ENCODE data around the gene CORO2B.
"Not testable (repeated sequence)": the region's sequence is repeated elsewhere in the genome, so short reads cannot be mapped to it uniquely, and the experiment has no call there.

CORO2B gene

DNA sequence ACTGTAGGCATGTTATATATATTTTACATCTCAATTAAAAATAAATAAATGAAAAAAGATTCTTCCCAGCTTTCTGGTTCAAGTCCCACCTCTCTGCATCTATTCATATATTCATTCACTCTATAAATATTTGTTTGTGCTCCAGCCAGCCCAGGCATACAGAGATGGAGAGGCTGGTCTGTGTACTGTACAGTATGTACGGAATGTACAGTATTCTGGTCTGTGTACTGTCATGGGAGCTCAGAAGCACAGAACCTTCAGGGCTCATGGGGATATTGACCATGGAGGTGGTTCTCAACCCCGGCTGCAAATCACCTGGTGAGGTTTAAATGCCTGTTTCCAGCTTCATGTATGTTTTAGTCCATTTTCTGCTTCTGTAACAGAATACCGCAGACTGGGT, 13.8 kb downstream of the CORO2B start:
- DNase-seq = no peak

DNA sequence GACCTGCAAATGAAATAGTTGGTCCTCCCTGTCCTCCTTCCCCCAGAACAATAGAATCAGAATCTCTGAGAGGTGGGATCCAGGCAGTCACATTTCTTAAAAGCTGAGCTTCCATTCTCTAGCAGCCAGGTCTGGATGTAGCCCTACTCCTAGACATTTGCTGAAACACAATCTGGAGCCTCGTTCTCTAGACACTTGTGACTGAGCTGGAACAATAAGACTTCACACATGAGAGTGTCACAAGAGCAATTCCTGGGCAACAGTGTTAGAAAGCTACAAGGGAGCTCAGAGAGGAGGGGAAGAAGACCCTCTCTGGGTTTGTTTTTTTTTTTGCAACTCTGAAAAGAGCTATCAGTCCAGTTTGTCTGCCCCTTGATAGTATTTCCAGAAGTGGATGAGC, 14.5 kb downstream of the CORO2B start:
- no peak for DNase-seq

DNA sequence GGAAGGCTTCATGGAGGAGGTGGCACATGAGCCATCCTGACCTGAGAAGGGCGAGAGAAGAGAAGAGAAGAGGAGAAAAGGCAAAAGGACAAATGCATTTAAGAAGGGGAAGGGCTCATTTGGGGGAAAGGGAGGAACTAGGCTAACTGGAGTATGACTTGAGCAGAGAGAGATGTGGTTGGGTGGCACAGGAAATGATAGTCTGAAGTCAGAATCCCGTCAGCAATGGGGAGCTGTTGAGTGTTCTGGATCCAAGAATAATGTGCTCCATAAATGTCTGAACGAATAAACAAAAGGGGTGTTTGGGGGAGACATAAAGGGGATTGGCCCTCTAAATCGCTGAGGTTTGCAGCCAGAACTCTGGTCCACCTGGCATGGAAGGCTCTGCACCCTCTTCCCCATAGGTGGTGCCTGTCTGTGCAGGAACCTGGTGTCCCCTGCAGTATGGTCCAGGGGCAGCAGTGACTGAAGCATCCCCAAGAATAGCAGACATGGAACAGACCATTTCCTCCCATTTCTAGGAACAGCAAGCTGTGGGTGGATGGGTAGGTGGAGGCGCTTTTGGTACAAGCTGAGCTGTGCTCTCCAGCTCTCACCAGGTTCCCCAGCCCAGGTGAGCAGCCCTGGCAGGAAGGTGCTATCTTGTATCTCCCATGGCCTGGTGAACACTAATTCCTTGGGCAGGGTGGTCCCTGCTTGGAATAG, 15.2 kb downstream of the CORO2B start:
- DNase-seq = no peak

DNA sequence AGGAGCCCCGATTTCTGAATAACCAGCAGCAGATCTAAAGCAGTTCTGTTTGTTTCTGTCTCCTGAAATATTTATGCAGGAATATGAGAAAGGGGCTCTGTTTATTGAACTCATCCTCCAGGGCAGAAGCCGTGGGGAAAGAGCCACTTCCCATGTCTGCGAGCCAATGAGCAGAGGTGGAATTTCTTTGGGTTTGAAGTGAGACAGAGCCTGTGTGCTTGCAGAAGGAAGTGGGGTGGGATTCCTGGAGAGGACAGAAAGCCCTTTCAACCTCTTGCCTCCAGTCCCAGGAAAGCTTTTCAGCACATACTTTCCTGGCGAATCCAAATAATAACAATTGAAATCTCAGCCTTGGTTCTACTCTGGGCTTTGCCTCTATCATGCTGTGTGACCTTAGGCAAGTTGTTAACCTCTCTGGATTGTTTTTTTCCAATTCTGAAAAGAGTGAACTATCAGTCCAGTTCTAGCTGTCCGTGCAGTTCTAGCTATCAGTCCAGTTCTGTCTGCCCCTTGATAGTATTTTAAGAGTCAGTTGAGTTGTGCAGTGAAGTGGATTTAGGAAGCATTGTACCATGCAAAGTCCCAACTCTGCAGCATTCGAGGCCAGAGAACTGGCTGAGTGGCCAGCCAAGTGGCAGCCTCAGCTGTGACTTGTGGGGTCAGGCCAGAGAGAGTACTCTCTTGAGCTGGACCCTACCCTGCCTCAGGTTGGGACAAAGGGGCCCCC, 15.9 kb downstream of the CORO2B start:
- DNase-seq = no peak

DNA sequence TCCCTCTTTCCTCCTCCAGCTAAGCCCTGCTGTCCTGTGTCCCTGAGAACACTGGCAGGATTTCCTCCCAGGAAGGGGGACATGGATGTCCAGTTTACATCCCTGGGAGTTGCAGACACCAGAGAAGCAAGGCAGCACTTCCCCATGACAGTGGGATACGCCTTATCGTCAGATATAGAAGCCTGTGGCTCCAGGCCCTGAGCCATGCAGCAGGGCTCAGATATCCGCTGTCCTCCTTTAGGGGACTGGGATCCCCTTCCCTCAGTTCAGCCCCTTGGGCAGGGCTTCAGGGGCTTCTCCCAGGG, 16.4 kb downstream of the CORO2B start:
- DNase-seq = no peak

DNA sequence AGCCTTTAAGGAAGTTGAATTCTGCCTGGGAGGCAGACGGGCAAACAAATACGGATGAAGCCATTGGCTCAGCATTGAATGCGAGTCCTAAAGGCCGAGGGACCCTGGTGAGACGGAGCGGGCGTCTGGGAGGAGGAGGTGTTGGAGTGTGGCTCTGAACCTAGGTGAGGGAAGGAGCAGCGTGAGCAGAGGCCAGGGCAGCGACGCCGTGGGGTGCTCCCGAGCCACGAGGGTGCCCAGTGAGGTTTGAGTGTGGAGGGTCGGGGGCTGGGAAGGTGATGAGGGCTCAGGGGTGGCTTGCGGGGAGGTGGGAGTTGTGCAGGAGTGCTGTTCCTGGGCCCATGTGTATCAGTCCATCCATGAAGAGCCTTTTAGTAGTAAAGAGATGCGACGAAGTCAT, 17.0 kb downstream of the CORO2B start:
- no peak for DNase-seq

DNA sequence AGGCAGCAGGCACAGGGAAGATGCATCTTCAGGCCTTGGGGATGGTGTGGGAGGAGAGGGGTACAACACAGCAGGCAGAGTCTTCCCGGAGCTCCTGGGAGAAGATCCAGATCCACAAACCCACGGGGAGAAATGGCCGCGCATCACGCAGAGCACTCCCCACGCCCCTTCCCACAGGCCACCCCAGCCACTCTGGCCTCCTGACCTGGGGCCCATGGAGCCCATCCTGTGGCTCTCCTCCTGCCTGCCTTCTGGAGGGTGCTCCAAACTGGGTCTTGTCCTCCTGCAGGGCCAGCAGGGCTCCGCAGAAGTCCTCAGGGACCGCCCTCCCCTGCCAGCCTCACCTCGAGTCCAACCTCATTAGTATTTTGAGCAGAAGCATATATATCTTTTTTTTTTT, 17.9 kb downstream of the CORO2B start:
- no peak for DNase-seq

DNA sequence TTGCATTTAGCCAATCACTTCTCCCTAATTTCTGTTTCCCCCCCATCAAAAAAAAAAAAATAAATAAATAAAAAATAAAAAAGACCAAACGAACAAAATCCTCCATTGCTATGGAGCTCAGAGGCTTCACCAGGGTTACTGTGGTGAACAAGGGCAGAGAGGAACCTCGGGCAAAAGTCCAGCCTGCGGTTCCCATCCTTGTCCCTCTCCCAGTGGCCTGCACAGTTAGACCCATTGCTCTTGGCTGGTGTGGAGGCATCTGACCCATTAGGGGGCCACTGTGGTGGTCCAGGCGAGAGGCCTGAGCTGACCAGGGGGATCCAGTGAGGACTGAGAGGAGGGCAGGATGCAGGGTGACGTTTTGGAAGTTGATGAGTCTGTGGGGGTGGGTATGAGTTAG, 18.8 kb downstream of the CORO2B start:
- DNase-seq = no peak

DNA sequence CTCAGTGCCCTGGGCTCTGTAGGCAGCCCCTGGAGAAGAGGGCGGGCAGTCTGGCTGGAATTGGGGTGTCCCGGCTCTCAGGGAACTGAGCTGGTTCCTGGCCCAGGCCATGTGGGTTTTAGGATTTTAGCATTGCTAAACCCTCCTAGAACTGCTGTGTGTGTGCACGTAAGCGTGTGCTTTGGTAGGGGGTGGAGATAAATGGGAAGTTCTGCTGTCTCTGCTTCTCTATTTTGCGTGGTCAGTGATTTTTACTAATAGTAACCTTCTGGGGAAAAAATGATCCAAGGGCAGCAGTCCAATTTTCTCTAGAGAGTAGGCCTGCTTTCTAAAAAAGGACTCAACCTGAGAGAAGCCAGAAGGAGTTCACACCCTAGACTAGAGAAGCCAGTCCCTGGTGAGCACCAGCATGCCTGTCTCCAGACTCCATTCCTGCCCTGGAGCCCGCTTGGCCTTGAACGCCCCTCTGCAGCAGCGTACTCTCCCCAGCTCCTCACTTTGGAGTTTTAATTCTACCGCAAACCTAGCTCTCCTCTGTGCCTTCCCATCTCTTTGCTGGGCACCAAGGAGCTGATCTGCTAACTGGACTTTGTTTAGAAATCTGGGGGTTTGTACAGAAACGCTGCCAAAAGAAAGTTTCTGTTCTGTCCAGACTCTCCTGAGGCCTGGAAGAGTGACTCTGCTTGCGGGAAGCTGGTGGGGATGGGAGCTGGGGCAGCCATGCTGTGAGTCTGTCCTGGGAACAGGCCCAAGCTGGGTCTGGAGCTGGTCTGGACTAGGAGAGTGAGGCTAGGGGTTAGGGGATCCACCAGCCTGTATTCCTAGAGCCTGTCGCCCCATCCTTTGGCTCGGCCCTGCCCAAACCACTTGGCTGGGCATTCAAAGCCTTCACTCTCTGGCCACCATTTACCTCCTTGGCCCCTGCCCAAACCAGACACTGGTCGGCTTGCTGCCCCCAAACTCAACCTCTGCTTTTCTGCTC, 19.7 kb downstream of the CORO2B start:
- DNase-seq = peak; percentile 51 to 73

DNA sequence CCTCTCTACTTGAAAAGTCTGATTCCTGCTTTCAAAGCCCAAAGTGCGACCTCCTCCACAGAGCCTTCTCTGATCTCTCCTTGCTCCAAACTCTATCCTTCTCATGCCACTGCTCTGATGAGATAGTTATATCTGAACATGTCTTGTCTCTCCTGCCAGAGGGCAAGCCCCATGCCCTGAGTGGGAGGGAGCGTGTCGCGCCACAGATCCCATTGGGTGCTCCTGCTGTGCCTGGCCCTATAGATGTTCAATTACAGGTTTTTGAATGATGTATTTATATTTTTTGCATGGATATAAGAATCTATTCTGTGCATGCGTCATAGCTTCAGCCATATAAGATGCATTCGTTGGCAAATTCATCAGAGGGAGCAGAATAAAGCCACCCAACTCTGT, 20.4 kb downstream of the CORO2B start:
- DNase-seq = no peak

DNA sequence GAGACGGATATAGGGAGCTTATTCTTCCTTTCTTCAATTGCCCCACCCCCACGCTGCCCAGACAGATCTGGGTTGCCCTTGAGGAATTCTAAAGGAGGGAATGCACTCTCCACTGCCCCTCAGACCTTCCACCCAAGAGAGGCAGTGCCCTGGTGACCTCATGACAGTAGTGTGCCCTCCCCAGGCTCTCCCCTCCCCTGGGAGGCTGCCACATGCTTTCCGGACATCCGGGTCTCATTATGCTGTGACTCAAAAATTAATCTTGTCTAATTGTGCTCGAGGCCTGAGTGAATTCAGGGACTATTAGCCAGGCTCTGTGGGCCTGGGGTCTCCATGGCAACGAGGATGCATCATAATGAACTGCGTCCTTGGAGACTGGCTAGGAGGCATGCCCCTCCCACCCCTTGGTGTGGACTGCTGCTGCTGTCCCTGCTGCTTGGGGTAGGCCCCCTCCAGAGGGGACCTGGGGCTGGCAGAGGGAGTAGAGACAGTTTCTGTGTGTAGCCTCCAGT, 20.8 kb downstream of the CORO2B start:
- no peak for DNase-seq

DNA sequence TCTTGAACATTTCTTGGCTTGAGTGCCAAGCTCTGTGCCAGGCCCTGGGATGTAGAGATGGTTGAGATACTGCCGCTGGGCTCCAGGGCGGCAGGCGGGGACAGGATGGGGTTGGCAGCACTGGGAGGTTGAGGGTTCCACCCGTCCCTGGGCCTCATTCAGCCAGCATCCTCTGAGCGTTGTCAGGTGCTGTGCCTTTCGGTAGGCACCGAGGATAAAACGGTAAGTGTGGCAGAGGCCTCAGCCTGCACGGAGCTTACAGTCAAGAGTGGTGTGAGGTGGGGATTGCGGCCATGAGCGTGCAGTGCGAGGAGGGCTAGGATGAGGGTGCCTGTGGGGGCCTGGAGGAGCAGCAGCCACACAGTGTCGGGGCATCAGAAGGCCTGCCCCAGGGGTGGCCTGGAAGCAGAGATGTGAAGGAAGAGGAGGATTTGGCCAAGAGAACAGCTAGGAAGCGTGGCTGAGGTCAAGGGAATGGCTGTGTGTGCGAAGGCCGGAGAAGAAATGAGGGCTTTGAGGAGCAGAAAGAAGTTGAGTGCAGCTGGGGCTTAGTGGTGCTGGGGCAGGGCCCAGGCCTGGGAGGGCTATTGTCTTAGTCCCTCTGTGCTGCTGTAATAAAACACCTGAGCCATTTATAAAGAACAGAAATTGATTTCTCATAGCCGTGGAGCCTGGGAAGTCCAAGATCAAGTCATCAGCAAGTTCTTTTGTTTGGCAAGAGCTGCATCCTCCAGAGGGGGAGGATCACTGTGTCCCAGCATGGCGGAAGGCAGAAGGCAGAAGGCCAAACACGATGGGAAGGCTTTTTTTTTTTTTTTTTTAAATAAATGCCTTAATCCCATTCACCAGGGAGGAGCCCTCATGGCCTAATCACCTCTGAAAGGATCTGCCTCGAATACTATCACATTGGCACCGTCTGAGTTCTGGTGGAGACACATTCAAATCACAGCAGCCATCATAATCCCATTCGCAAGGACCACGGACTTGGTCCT, 22.7 kb downstream of the CORO2B start:
- DNase-seq = no peak

DNA sequence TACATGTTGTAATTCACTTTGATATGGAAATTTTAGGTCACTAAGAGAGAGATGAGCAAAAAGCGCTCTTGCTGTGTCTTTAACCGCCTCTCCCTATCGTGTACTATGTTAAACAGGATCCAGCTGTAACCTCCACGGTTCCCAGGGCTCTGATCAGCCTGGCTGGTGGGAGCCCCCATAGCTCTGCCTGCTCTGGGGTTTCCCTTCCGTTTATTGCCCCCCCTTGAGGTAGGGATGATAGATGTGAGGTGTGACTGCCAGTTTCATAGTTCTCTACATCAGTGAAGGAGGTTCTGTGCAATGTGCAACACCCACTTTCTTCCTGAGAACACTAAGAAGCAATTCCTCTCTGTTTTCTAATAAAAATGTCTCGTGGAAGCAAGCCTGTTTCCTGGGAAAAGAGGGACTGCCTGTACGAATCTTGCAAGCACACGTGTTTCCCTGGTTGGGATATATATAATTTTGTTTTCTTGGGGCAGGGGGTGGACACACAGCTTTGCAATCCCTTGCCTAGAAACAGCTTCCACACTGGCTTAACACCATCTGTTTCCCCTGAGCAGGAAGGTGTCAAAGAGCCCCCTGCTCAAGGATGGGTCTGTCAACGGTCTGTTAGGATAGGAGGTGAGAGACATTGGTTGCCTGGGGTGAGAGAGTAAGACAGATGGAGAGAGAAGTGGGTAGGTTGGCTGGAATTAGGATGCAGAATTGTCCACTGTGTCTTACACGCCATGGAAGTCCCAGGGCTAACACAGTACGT, 23.8 kb downstream of the CORO2B start:
- no peak for DNase-seq

DNA sequence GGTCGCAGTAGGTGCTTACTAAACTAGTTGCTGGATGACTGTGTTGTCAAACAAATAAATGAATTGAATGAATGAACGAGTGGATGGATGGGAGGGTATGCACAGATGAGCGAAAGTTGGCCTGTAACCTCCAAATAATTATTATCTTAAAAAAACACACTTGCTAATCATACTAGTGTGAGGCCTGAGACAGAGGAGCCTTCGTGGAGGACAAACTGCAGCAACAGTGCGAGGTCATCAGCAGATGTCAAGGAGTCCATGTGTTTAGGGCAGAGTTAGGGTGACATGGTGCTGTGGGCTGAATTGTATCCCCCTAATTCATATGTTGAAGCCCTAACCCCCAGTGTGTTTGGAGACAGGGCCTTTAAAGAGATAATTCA, 24.4 kb downstream of the CORO2B start:
- no peak for DNase-seq

DNA sequence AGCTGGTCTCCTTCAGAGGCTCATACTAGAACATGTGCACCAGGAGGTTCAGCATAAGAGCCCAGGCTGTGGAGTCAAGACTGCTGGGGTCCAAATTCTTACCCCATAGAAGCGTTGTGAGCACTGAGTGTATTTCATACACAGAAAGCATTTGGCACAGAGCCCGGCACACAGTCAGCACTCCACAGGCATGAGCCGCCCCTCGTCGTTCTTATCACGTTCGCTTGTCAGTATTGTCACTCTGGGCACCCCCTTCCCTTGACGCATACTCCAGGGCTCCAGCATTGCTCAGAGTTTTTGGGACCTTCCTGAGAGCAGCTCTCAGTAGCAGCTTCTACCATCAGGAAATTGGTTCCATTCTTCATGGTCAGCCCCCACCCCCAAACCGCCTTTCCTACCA, 25.2 kb downstream of the CORO2B start:
- no peak for DNase-seq

DNA sequence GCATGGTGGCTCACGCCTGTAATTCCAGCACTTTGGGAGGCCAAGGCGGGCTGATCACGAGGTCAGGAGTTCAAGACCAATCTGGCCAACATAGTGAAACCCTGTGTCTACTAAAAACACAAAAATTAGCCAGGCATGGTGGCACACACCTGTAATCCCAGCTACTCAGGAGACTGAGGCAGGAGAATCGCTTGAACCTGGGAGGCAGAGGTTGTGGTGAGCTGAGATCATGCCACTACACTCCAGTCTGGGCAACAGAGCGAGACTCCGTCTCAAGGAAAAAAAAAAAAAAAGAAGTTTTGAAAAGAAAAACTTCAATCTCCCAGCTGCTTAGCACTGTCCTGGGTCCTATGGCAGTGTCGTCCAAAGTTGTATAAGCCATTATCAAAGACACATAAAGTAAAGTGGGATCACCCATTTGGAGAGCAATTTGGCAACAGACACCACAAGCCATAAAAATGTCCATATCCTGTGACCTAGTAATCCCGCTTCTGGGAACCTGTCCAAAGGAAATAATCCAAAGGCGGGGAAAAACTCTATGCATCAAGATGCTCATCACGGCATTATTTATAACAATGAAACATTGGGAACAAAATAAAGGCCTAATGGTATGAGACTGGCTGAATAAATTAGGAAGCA, 26.2 kb downstream of the CORO2B start:
- not testable (repeated sequence) for DNase-seq

DNA sequence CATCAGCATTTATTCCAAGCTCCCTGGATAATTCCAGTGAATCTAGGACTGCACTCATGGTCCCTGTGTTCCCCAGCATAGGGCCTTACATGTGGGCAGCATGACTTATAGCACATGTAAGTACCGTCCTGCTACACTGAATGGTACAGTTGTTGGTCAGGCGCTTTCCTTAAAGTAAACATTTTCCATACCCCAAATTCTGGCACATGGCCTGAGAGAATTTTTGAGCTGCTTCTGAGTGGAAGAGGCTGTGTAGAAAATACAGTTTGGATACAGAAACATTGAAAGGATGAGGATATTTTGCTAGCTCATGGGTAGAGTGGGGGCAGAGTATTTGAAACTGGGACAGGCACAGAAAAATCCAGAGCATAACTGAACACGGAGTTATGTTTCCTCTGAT, 27.6 kb downstream of the CORO2B start:
- DNase-seq = no peak

DNA sequence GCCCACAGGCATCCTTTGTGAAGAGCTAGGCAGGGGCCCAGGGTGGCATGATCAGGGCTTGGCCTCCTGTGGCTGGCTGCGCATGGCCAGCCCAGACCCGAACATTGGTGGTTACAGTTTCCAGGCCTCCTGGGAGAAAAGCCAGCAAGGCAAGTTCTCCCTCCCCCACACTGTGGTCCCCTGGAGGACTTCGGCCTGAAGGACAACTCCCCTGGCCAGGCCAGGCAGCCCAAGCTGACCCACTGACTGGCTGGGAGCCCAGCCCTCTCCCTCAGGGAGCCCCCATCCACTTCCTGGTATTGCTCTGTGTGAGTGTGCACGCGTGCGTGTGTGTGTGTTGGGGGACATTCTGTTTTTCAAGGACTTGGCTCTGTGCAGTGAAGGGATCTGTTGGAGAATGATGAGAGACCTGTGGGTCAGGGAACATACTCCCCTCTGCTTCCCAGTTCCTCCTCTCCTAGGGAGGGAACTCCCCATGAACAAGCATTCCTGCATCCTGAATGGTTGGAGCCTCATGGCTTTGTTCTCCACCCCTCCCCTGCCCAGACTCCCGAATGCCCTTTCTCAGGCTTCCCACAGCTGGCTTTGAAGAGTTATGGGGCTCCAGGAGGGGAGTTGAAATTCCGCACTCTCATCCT, 29.5 kb downstream of the CORO2B start:
- no peak for DNase-seq

DNA sequence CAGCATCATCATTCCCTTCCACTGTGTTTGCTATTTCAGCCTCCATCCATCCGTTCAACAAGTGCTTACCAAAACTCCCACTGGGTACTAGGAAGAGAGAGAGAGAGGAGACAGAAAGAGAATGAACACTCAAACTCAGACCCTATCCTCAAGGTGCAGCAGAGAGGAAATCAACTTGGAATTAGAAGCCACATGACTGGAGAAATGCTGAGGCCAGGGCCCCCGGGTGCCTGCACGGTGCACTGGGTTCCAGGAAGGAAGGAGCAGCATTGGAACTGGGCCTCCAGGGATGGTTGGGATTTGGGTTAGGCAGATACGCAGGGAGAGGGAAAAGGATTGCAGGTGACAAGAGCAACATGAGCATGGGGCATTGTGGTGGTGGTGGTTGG, 30.0 kb downstream of the CORO2B start:
- no peak for DNase-seq

DNA sequence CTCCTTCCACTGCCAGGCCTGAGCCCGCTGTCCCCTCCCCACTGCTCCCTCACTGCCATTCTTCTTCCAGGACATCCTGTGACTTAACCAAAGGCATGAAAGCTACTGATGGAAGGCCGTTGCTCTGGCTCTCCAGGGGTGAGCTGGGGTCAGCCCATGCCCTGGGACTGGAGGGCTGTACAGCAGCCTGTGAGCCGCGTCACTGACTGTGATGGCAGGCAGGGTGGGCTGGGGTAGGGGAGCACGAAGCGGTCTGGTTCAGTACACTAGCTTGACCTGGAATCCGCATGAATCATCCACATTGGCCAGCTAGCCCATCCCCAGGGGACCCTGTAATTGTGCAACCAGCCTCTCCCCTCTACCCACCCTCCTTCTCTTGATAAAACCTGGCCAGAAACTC, 30.8 kb downstream of the CORO2B start:
- no peak for DNase-seq

All from inflammatory macrophage (primary cell).